Osteocyte (in vitro differentiated cells): ENCODE data around the gene TMEM175. TPM values are rescaled to one million over a fixed set of nuclear protein-coding genes. Genes with fewer than 3 reads are reported as not detected.

ENCODE experiments used
- DNase-seq: peaks from one replicate; pipeline ENCODE4 v3.0.0; 2021; ENCODE audit warnings: mixed read lengths; ENCODE audit not compliant: unreplicated experiment; ENCODE audit errors: extremely low spot score
- H3K27ac Mint-ChIP-seq: one replicate; pipeline ENCODE4 v1.8.0; 2021; ENCODE audit warnings: mild to moderate bottlenecking, mixed read lengths; ENCODE audit not compliant: unreplicated experiment
- H3K27me3 Mint-ChIP-seq: one replicate; pipeline ENCODE4 v1.8.0; 2021; ENCODE audit warnings: mixed read lengths; ENCODE audit not compliant: unreplicated experiment
- H3K36me3 Mint-ChIP-seq: one replicate; pipeline ENCODE4 v1.8.0; 2021; ENCODE audit warnings: mixed read lengths; ENCODE audit not compliant: unreplicated experiment
- H3K4me1 Mint-ChIP-seq: one replicate; pipeline ENCODE4 v1.8.0; 2021; ENCODE audit warnings: mixed read lengths; ENCODE audit not compliant: unreplicated experiment
- H3K4me3 Mint-ChIP-seq: one replicate; pipeline ENCODE4 v1.8.0; 2021; ENCODE audit warnings: mild to moderate bottlenecking, moderate library complexity, mixed read lengths; ENCODE audit not compliant: unreplicated experiment
- H3K9me3 Mint-ChIP-seq: one replicate; pipeline ENCODE4 v1.8.0; 2021; ENCODE audit warnings: mixed read lengths; ENCODE audit not compliant: unreplicated experiment
- total RNA-seq: library from RNA; stranded (reverse); gene quantifications from 2 replicates; pipeline ENCODE4 v1.2.1, GENCODE V29; 2021
- TF ChIP-seq, protein P1 (sequence below): fragments of 200-600 bp; sonication (generic); IDR thresholded peaks from 2 replicates; pipeline ENCODE4 v1.5.0; 2021; ENCODE audit warnings: antibody characterized with exemption, mild to moderate bottlenecking, moderate library complexity

Gene TMEM175
- total RNA-seq, 1 donor from 2014 or later: 39.7 TPM

DNA sequence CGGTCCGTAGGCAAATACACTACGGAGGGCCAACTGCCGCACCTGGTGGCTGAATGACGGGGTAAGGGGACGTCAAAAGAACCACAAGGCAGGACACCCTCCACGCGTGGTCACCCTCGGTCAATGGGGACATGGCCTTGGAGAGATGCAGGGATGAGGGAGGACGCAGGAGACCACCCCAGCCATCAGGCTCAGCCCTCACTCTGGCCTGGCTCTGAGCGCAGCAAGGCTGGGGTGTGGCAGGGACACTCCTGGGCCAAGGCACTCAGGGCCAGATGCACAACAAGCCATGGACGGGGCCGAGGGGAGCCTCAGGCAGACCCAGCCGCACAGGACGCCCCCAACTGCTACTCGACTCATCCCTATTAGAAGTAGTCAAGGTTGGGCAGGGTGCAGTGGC, 36.7 kb upstream of the TMEM175 start:
- TF ChIP-seq, protein P1, sequence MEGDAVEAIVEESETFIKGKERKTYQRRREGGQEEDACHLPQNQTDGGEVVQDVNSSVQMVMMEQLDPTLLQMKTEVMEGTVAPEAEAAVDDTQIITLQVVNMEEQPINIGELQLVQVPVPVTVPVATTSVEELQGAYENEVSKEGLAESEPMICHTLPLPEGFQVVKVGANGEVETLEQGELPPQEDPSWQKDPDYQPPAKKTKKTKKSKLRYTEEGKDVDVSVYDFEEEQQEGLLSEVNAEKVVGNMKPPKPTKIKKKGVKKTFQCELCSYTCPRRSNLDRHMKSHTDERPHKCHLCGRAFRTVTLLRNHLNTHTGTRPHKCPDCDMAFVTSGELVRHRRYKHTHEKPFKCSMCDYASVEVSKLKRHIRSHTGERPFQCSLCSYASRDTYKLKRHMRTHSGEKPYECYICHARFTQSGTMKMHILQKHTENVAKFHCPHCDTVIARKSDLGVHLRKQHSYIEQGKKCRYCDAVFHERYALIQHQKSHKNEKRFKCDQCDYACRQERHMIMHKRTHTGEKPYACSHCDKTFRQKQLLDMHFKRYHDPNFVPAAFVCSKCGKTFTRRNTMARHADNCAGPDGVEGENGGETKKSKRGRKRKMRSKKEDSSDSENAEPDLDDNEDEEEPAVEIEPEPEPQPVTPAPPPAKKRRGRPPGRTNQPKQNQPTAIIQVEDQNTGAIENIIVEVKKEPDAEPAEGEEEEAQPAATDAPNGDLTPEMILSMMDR: no peak
- no peaks in the 10 kb centered on the region for H3K27me3 Mint-ChIP-seq
- H3K9me3 Mint-ChIP-seq: no peaks in the 10 kb centered on the region
- no peak for DNase-seq
- no peak overlapping the region for H3K27ac Mint-ChIP-seq
- H3K4me3 Mint-ChIP-seq: no peak overlapping the region
- peaks cover 17% of the 10 kb centered on the region for H3K36me3 Mint-ChIP-seq
- H3K4me1 Mint-ChIP-seq: no peaks in the 10 kb centered on the region

DNA sequence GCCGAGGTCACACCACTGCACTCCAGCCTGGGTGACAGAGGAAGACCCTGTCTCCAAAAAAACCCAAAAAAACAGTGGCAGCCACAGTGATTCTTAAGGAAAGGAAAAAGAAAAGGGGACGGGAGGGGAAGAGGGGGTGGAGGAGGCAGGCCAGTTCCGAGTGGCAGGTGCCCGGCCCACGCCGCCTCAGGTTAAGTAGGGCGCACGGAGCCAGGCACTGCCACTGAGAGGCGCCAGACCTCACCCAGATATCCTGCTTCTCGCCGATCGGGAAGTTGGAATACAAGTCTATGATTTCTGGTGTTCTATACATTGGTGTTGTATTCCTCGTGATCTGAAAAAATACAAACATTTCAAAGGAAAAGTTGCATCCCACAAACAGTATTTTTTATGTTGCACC, 36.0 kb upstream of the TMEM175 start:
- no peaks in the 10 kb centered on the region for H3K9me3 Mint-ChIP-seq
- no peak for DNase-seq
- no peaks in the 10 kb centered on the region for H3K27me3 Mint-ChIP-seq
- no peak overlapping the region for H3K4me3 Mint-ChIP-seq
- no peaks in the 10 kb centered on the region for H3K4me1 Mint-ChIP-seq
- peaks cover 15% of the 10 kb centered on the region for H3K36me3 Mint-ChIP-seq
- H3K27ac Mint-ChIP-seq: no peak overlapping the region
- TF ChIP-seq, protein P1: no peak

DNA sequence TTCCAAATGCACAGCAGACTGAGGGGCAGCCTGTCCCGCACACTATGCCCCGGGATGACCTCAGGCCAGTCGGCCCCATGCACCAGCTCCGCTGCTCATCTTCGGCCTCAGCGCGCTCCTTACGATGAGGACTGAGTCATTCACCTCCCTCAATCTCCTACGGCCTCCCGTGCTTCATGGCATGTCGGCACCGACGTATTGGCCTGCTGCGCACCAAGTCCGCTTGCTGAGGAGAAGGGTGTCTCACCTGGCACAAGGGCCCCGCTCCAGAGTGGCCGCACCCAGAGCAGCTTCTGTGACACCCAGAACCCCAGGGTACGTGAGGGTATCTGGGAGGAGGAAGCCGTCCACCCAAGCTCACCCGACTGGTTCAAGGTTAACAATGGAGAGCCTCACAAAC, 35.6 kb upstream of the TMEM175 start:
- Mint-ChIP-seq H3K27ac (no peak overlapping the region), H3K4me3 (no peak overlapping the region), H3K27me3 (no peaks in the 10 kb centered on the region)

DNA sequence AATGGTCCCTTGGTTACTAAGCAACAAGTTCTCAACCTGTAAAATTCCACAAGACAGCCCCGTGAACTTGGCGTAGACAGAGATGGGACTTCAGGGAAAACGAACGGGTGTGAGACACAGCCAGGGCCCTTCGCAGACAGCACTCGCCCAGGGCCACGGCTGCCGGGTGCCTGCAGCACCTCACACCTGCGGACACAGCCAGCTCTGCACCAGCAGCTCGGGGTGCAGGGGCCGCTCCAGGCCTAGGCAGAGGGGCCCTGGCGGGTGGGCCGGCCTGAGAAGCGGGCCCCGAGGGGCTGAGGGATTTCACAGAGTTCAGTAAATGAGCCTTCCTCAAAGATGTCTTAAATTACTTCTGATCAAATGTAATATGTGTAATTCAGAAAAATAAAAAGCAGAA, 34.1 kb upstream of the TMEM175 start:
- H3K4me3 Mint-ChIP-seq: no peak overlapping the region
- no peaks in the 10 kb centered on the region for H3K4me1 Mint-ChIP-seq
- DNase-seq: no peak
- TF ChIP-seq, protein P1: no peak
- H3K36me3 Mint-ChIP-seq: peaks cover 19% of the 10 kb centered on the region
- no peak overlapping the region for H3K27ac Mint-ChIP-seq
- no peaks in the 10 kb centered on the region for H3K27me3 Mint-ChIP-seq
- no peaks in the 10 kb centered on the region for H3K9me3 Mint-ChIP-seq

More for the DNA sequence above, 35.6 kb upstream of the TMEM175 start:
- Mint-ChIP-seq H3K4me1 (no peaks in the 10 kb centered on the region), H3K9me3 (no peaks in the 10 kb centered on the region), H3K36me3 (peaks cover 15% of the 10 kb centered on the region)
- no peak for DNase-seq
- TF ChIP-seq, protein P1: no peak

DNA sequence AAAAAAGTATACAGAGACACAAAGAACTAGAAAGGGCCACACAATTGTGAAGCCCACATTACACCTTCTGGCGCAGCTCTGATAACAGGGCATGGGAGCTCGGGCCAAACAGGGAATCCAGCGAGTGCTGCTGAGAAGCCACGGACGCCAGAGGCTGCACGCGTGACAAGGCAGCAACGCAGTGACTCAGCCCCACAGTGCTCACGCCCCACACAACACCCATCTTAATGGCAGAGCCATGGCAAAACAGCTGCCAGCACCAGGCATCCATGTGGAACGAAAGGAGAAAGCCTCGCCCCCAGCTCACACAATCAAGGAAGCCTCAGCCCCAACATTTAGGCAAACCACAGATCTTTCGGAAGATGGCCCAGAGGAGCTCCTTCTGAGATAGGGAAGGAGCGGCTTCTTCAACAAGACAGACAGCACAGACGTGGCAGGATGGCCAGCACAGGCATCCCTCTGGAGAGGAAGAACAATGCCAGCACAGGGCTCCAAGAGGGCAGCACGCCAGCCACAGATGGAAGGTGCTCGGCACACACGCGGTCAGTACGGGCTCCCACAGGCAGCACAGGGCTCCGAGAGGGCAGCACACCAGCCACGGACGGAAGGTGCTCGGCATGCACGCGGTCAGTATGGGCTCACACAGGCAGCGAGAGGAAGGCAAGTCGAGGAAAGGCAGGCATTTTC, 33.2 kb upstream of the TMEM175 start:
- TF ChIP-seq, protein P1: no peak
- Mint-ChIP-seq H3K4me1 (no peaks in the 10 kb centered on the region), H3K9me3 (no peaks in the 10 kb centered on the region), H3K36me3 (peaks cover 19% of the 10 kb centered on the region), H3K27ac (no peak overlapping the region), H3K27me3 (no peaks in the 10 kb centered on the region), H3K4me3 (no peak overlapping the region)
- DNase-seq: no peak
